GM12878 (cell line): ENCODE data around the gene NEURL4. TPM values are rescaled to one million over a fixed set of nuclear protein-coding genes. Genes with fewer than 3 reads are reported as not detected.

Source experiments
- ATAC-seq: fragments of 200-7000 bp; cut with Tn5 transposase; 3 replicates; pipeline ENCODE4 v1.9.1; 2020; ENCODE audit warnings: mild to moderate bottlenecking, moderate library complexity
- BruUV-seq: library from RNA; stranded (reverse); fragments of 400-500 nt; replicated peaks from 2 replicates; lab custom pipeline; 2021; lab: Mats Ljungman, UMichigan
- CTCF ChIA-PET: fragments of 300-600 bp; sonication (Branson Sonifier 250); formaldehyde crosslinking; extraction: SDS; loops from one replicate; lab custom pipeline; 2021; ENCODE audit warnings: inconsistent platforms; lab: Yijun Ruan, JAX
- POLR2A ChIA-PET: fragments of 350-600 bp; formaldehyde crosslinking; extraction: SDS; loops from one replicate; lab custom pipeline; 2021; ENCODE audit warnings: inconsistent platforms; lab: Charles Lee
- RAD21 ChIA-PET: fragments of 300-600 bp; sonication (Branson Sonifier 250); formaldehyde crosslinking; loops from one replicate; lab custom pipeline; 2023; ENCODE audit warnings: antibody characterized with exemption; ENCODE audit not compliant: unreplicated experiment; lab: Charles Lee
- SMC1A ChIA-PET: fragments of 300-600 bp; sonication (Branson Sonifier 250); formaldehyde crosslinking; loops from one replicate; lab custom pipeline; 2023; ENCODE audit not compliant: unreplicated experiment, uncharacterized antibody; lab: Charles Lee
- DNase-seq: peaks from one replicate; pipeline ENCODE4 v3.0.0-alpha.2; 2011; ENCODE audit warnings: low read depth, low spot score
- FAIRE-seq: peaks from 3 replicates; lab custom pipeline; 2011; peaks lifted over from hg19 to GRCh38; lab: Jason Lieb, UNC
- H2AFZ ChIP-seq: 2 replicates; pipeline ENCODE4 v1.6.0; 2011; ENCODE audit warnings: low read depth, low read length, control low read depth; ENCODE audit not compliant: control insufficient read depth
- H3K27ac ChIP-seq: 2 replicates; pipeline ENCODE4 v1.5.1; 2011; ENCODE audit warnings: control low read depth; ENCODE audit not compliant: control insufficient read depth, insufficient read depth
- H3K27me3 ChIP-seq, 2 experiments: replicated peaks in 1 of 2; 2 replicates each; pipeline versions ENCODE4 v1.6.0 to v1.6.1; 2011; ENCODE audit warnings: low read length in 1 of 2; ENCODE audit not compliant: control insufficient read depth in 2 of 2, insufficient read depth in 2 of 2
- H3K36me3 ChIP-seq, 2 experiments: 2 replicates each; pipeline ENCODE4 v1.5.1; 2011; ENCODE audit warnings: low read length in 1 of 2; ENCODE audit not compliant: control insufficient read depth in 2 of 2, insufficient read depth in 2 of 2
- H3K4me1 ChIP-seq: 2 replicates; pipeline ENCODE4 v1.6.1; 2011; ENCODE audit warnings: mild to moderate bottlenecking, low read length, moderate library complexity, mixed read lengths; ENCODE audit not compliant: control insufficient read depth, insufficient read depth
- H3K4me2 ChIP-seq: 2 replicates; pipeline ENCODE4 v1.6.0; 2011; ENCODE audit warnings: control low read depth; ENCODE audit not compliant: control insufficient read depth, insufficient read depth
- H3K4me3 ChIP-seq: fragments of 200-600 bp; sonication (generic); 2 replicates; pipeline ENCODE4 v1.5.1; 2016
- H3K79me2 ChIP-seq: 2 replicates; pipeline ENCODE4 v1.6.0; 2011; ENCODE audit warnings: low read length; ENCODE audit not compliant: control insufficient read depth, insufficient read depth
- H3K9ac ChIP-seq: 2 replicates; pipeline ENCODE4 v1.8.0; 2011; ENCODE audit warnings: low read length, control low read depth, mixed read lengths; ENCODE audit not compliant: control insufficient read depth, insufficient read depth
- H3K9me3 ChIP-seq: replicated peaks from 3 replicates; pipeline ENCODE4 v1.5.1; 2011; ENCODE audit warnings: mild to moderate bottlenecking, low read length; ENCODE audit not compliant: control insufficient read depth, insufficient read depth
- H4K20me1 ChIP-seq: 2 replicates; pipeline ENCODE4 v1.6.0; 2011; ENCODE audit not compliant: control insufficient read depth, insufficient read depth
- BHLHE40 ChIP-seq, 2 experiments: fragments of 450-650 bp in 1 of 2; IDR thresholded peaks; 2 replicates each; pipeline ENCODE4 v1.6.1; 2011 to 2017; ENCODE audit warnings: low read depth in 2 of 2, borderline replicate concordance in 1 of 2, improper control_type of control experiment in 1 of 2, low read length in 1 of 2, mild to moderate bottlenecking in 1 of 2
- BRCA1 ChIP-seq: IDR thresholded peaks from 2 replicates; pipeline ENCODE4 v1.6.1; 2011; ENCODE audit warnings: low read depth, low read length, improper control_type of control experiment
- CBFB ChIP-seq: IDR thresholded peaks from 2 replicates; pipeline ENCODE4 v1.6.1; 2016; ENCODE audit warnings: antibody characterized with exemption, low read depth
- HDAC2 ChIP-seq: fragments of 200-600 bp; sonication (generic); IDR thresholded peaks from 2 replicates; pipeline ENCODE4 v1.6.1; 2017
- HDGF ChIP-seq: fragments of 450-650 bp; IDR thresholded peaks from 2 replicates; pipeline ENCODE4 v1.6.1; 2016; ENCODE audit warnings: antibody characterized with exemption
- MEF2A ChIP-seq: IDR thresholded peaks from 2 replicates; pipeline ENCODE4 v1.6.1; 2011; ENCODE audit warnings: low read depth, mild to moderate bottlenecking, low read length, moderate library complexity; ENCODE audit not compliant: insufficient read depth
- MEF2B ChIP-seq: fragments of 450-650 bp; IDR thresholded peaks from 2 replicates; pipeline ENCODE4 v1.6.1; 2018; ENCODE audit warnings: mild to moderate bottlenecking, moderate library complexity; ENCODE audit not compliant: partially characterized antibody, poor library complexity, severe bottlenecking
- PML ChIP-seq: IDR thresholded peaks from 2 replicates; pipeline ENCODE4 v1.6.1; 2012; ENCODE audit warnings: low read length, inconsistent platforms
- STAT1 ChIP-seq: fragments of 450-650 bp; conservative IDR thresholded peaks from 2 replicates; pipeline ENCODE4 v1.6.1; 2014; ENCODE audit warnings: antibody characterized with exemption, mild to moderate bottlenecking
- STAT3 ChIP-seq: IDR thresholded peaks from 2 replicates; pipeline ENCODE4 v1.6.1; 2011; ENCODE audit warnings: low read depth, low read length, improper control_type of control experiment
- ZNF384 ChIP-seq: IDR thresholded peaks from 2 replicates; pipeline ENCODE4 v1.6.1; 2012; ENCODE audit warnings: low read depth, mild to moderate bottlenecking, low read length, improper control_type of control experiment, borderline replicate concordance
- ZNF622 ChIP-seq: fragments of 450-650 bp; IDR thresholded peaks from 2 replicates; pipeline ENCODE4 v1.6.1; 2017; ENCODE audit warnings: mild to moderate bottlenecking, inconsistent platforms
- WGBS: methylation state at CpG from one replicate; pipeline ENCODE4 v1.1.6; 2016; ENCODE audit warnings: low lambda C conversion rate; ENCODE audit not compliant: insufficient replicate concordance, insufficient coverage; ENCODE audit errors: missing lambda C conversion rate; 5-methylcytosine and 5-hydroxymethylcytosine counted together
- in situ Hi-C: fragments of 300-500 bp; cut with MboI; formaldehyde crosslinking; loops from 9 replicates; pipeline ENCODE4 v1.14.3; 2018; ENCODE audit warnings: mixed read lengths
- intact Hi-C: fragments of 100-400 bp; cut with micrococcal nuclease; formaldehyde crosslinking; loops from one replicate; pipeline ENCODE4 v1.14.2; 2022; ENCODE audit not compliant: unreplicated experiment
- polyA plus RNA-seq, 11 experiments: library from polyadenylated mRNA; depleted of rRNA in 4 of 11; unstranded in 6 of 11; stranded (reverse) in 5 of 11; fragments of >200 nt; fragmentation: Nextera tagmentation in 4 of 11; fragmentation: Illumina TruSeq in 1 of 11; extraction: Ambion mirVana in 4 of 11; extraction: Trizol in 1 of 11; gene quantifications; 1 replicate in 1 of 11; 2 replicates in 10 of 11; pipeline versions ENCODE4 v1.2.1 to v1.2.3, GENCODE V29; 2011 to 2016; ENCODE audit warnings: inconsistent platforms in 2 of 11, missing spikeins in 2 of 11, low read depth in 1 of 11
- total RNA-seq, 4 experiments: library from RNA; depleted of rRNA in 3 of 4; stranded (reverse); fragments of >200 nt in 3 of 4; fragmentation: Illumina TruSeq in 1 of 4; extraction: Trizol in 1 of 4; gene quantifications; 2 replicates each; pipeline versions ENCODE4 v1.2.1 to v1.2.3, GENCODE V29; 2013 to 2021
- TF ChIP-seq, protein P1 (sequence below): fragments of 450-650 bp; IDR thresholded peaks from 2 replicates; pipeline ENCODE4 v1.6.1; 2016; ENCODE audit warnings: mild to moderate bottlenecking
- TF ChIP-seq, protein P2 (sequence below): fragments of 450-650 bp; formaldehyde crosslinking; IDR thresholded peaks from 2 replicates; pipeline ENCODE4 v1.4.0; 2022; ENCODE audit warnings: mild to moderate bottlenecking, moderate library complexity
- TF ChIP-seq, protein P3 (sequence below): fragments of 450-650 bp; IDR thresholded peaks from 2 replicates; pipeline ENCODE4 v1.6.1; 2017; ENCODE audit warnings: borderline replicate concordance

The NEURL4 gene
- total and polyA plus RNA-seq, 10 of the 15 experiments (the other 5 are each of a cell fraction or from before 2014, with no cell fraction given): 0.03 to 41.9 (median 10.0) TPM

DNA sequence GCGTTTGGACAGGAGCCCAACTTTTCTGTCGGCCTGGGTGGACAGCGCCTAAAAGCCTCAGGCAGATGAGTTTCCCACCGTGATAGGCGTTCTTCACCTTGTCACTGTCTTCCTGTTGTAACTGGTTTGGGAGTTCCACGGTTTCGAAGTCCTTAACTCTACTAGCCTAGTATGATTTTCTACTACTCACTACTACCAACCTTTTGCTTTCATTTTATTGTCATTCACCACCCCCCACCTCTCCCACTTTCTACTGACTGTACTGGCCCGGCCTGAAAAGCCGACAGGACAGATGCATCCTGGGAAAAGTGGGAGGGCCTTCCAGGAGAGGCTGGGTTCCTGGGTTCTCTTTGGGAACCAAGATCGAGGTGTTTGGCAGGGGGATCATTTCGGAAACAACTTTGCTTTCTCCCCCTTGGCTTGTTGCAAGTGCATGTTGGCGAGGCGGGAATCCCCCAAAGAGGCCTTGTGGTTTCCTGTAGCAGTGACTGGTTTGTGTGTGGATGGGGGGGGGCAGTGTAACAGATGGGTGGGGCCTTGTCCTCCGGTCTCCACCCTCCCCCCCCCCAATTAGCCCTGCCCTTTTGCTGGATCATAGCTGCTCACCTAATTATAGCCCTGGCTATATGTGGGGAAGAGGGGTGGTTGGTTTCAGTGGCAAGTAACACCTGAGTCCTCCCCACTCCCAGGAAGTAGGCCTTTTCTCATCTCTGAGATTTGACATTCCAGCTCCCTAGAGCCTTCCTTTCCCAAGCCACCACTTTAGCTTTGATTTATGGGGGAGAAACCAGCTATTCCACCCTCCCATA lies 20.3 kb downstream of the NEURL4 start:
- Histone ChIP-seq H2AFZ (no peak overlapping the region), H3K9me3 (no peaks in the 10 kb centered on the region), H3K27me3 (no peaks in the 10 kb centered on the region), H3K27ac (peak overlapping the region; percentile 99), H4K20me1 (peaks cover 21% of the 10 kb centered on the region), H3K4me3 (peak overlapping the region; percentile 99), H3K36me3 (peaks cover 23 to 35% of the 10 kb centered on the region in 2 experiments), H3K9ac (peak overlapping the region; percentile 100), H3K4me2 (peak overlapping the region; percentile 93), H3K79me2 (peaks cover 51% of the 10 kb centered on the region), H3K4me1 (peaks cover 21% of the 10 kb centered on the region)
- RAD21 ChIA-PET: interaction anchor here (1.3 to 1.5 kb wide), 2 partner anchors 28 to 89 kb away, joined by 4 to 5 read pairs; partner anchors contain the start of genes ACADVL, ACAP1 and DLG4
- CTCF ChIA-PET: interaction anchor here (0.9 to 2.1 kb wide), 5 partner anchors 16 to 67 kb away, joined by 3 to 6 read pairs (median 3); partner anchors contain the start of gene ACAP1
- DNase-seq (peak; percentile 67), FAIRE-seq (peak; percentile 86), ATAC-seq (peak; percentile 42)
- intact Hi-C loops (loop anchor here (5.0 to 10.0 kb wide), 2 partner anchors 67 to 376 kb away; partner anchors contain the start of genes GABARAP, TP53 and WRAP53), in situ Hi-C loops (no loop called here)
- SMC1A ChIA-PET: interaction anchor here (0.8 to 1.3 kb wide), 3 partner anchors 23 to 252 kb away, joined by 3 read pairs; no protein-coding TSS in a partner anchor
- BruUV-seq: TSS peak; percentile 92
- POLR2A ChIA-PET: interaction anchor here (0.6 to 2.0 kb wide), 6 partner anchors 21 to 378 kb away, joined by 3 to 9 read pairs (median 4); partner anchors contain the start of genes ACAP1, NEURL4 and TP53
- WGBS: 1% methylated on average over 14 of the region's 14 CpGs
- TF ChIP-seq HDGF: peak; percentile 30; the same call in 1 of the 2 replicates
- TF ChIP-seq MEF2B: peak; percentile 29
- TF ChIP-seq HDAC2: no peak
- no peak for TF ChIP-seq ZNF622
- TF ChIP-seq, protein P1, sequence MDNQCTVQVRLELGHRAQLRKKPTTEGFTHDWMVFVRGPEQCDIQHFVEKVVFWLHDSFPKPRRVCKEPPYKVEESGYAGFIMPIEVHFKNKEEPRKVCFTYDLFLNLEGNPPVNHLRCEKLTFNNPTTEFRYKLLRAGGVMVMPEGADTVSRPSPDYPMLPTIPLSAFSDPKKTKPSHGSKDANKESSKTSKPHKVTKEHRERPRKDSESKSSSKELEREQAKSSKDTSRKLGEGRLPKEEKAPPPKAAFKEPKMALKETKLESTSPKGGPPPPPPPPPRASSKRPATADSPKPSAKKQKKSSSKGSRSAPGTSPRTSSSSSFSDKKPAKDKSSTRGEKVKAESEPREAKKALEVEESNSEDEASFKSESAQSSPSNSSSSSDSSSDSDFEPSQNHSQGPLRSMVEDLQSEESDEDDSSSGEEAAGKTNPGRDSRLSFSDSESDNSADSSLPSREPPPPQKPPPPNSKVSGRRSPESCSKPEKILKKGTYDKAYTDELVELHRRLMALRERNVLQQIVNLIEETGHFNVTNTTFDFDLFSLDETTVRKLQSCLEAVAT: peak; percentile 86
- TF ChIP-seq, protein P2, sequence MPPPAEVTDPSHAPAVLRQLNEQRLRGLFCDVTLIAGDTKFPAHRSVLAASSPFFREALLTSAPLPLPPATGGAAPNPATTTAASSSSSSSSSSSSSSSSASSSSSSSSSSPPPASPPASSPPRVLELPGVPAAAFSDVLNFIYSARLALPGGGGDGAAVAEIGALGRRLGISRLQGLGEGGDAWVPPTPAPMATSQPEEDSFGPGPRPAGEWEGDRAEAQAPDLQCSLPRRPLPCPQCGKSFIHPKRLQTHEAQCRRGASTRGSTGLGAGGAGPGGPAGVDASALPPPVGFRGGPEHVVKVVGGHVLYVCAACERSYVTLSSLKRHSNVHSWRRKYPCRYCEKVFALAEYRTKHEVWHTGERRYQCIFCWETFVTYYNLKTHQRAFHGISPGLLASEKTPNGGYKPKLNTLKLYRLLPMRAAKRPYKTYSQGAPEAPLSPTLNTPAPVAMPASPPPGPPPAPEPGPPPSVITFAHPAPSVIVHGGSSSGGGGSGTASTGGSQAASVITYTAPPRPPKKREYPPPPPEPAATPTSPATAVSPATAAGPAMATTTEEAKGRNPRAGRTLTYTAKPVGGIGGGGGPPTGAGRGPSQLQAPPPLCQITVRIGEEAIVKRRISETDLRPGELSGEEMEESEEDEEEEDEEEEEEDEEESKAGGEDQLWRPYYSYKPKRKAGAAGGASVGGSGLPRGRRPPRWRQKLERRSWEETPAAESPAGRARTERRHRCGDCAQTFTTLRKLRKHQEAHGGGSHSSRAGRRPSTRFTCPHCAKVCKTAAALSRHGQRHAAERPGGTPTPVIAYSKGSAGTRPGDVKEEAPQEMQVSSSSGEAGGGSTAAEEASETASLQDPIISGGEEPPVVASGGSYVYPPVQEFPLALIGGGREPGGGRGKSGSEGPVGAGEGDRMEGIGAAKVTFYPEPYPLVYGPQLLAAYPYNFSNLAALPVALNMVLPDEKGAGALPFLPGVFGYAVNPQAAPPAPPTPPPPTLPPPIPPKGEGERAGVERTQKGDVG (CRISPR knock-in tag): no peak
- TF ChIP-seq STAT1: no peak
- TF ChIP-seq MEF2A: no peak
- TF ChIP-seq ZNF384: no peak
- TF ChIP-seq PML: 0 out of 2 replicates have a peak, but pooled peaks have one; percentile 55
- TF ChIP-seq CBFB: peak; percentile 91
- TF ChIP-seq, protein P3, sequence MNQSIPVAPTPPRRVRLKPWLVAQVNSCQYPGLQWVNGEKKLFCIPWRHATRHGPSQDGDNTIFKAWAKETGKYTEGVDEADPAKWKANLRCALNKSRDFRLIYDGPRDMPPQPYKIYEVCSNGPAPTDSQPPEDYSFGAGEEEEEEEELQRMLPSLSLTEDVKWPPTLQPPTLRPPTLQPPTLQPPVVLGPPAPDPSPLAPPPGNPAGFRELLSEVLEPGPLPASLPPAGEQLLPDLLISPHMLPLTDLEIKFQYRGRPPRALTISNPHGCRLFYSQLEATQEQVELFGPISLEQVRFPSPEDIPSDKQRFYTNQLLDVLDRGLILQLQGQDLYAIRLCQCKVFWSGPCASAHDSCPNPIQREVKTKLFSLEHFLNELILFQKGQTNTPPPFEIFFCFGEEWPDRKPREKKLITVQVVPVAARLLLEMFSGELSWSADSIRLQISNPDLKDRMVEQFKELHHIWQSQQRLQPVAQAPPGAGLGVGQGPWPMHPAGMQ: no peak
- TF ChIP-seq BHLHE40 (IDR thresholded peaks at IDR 0.05; ENCODE audit: borderline replicate concordance in 1 of 2, low read depth in 2 of 2, low read length in 1 of 2): peak; percentile 28 to 32; a peak in 2 of 4 replicates
- TF ChIP-seq BRCA1: no peak
- TF ChIP-seq STAT3: 0 out of 2 replicates have a peak, but pooled peaks have one; percentile 25
